Measurements from ENCODE around the gene CYP24A1. TPM values are rescaled to one million over a fixed set of nuclear protein-coding genes. Genes with fewer than 3 reads are reported as not detected.

The CYP24A1 gene
- total and polyA plus RNA-seq, 2 of the 13 experiments (the other 11 are each of a cell fraction or from before 2014, with no cell fraction given), result 9.4 to 32.7 TPM

DNA sequence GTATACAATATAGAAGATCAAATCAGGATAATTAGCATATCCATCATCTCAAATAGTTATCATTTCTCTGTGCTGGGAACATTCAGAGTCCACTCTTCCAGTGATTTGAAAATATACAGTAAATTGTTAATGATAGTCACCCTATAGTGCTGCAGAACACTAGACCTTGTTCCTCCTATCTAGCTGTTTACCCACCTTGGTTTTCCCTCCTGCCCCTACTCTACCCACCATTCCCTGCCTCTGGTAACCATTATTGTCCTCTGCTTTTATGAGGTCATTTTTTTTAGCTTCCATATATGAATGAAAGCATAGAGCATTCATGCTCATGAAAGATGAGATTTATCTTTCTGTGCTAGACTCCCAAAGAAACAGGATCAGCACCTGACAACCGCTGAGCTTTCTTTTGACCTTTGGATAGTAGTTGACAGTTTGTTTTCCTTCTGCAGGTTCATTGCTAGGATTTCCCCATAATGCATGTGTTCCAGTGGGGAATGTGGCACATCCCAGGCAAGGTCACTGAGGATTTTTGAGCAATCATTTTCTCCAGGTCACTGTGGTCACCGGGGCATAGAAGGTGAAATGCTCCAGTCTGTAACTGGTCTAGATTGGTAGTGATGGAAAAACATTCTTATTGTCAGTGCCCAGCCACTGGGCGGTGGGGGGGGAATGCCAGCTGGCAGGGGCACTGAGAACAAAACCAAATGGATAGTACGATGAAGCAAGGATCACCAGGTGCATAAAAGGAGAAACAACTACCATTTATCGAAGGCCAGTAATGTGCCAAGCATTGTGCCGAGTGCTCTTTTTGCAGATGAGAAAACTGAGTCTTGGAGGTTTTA is 69.8 kb downstream of the CYP24A1 start (continued):
- TF ChIP-seq NR0B2 (CRISPR knock-in tag; IDR thresholded peaks at IDR 0.05), result peak; percentile 70; the same call in 1 of the 2 replicates
- no peak for TF ChIP-seq MTF2 (CRISPR knock-in tag; IDR thresholded peaks at IDR 0.05; ENCODE audit: borderline replicate concordance)
- TF ChIP-seq PITX1 (CRISPR knock-in tag; IDR thresholded peaks at IDR 0.05), result peak; percentile 97
- TF ChIP-seq MTF1 (CRISPR knock-in tag; IDR thresholded peaks at IDR 0.05), result no peak
- no peak for TF ChIP-seq ELF4 (CRISPR knock-in tag; IDR thresholded peaks at IDR 0.05; ENCODE audit: borderline replicate concordance)
- TF ChIP-seq ATF7 (IDR thresholded peaks at IDR 0.05), result peak; percentile 58; the same call in 1 of the 2 replicates
- TF ChIP-seq ATF7 (CRISPR knock-in tag; IDR thresholded peaks at IDR 0.05), result peak; percentile 93
- TF ChIP-seq ZNF549 (CRISPR knock-in tag; IDR thresholded peaks at IDR 0.05), result no peak
- TF ChIP-seq ZNF383 (CRISPR knock-in tag; IDR thresholded peaks at IDR 0.05; ENCODE audit: borderline replicate concordance), result no peak
- TF ChIP-seq, protein P1, sequence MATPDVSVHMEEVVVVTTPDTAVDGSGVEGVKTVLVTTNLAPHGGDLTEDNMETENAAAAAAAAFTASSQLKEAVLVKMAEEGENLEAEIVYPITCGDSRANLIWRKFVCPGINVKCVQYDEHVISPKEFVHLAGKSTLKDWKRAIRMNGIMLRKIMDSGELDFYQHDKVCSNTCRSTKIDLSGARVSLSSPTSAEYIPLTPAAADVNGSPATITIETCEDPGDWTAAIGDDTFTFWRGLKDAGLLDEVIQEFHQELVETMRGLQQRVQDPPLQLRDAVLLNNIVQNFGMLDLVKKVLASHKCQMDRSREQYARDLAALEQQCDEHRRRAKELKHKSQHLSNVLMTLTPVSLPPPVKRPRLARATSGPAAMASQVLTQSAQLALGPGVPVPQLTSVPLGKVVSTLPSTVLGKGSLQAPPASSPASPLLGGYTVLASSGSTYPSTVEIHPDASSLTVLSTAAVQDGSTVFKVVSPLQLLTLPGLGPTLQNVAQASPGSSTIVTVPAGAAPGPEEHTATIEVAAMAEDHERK (CRISPR knock-in tag; IDR thresholded peaks at IDR 0.05; ENCODE audit: low read depth), result no peak
- TF ChIP-seq TBP (CRISPR knock-in tag; IDR thresholded peaks at IDR 0.05), result no peak
- peak; percentile 62; the same call in 1 of the 2 replicates for TF ChIP-seq GABPB1 (CRISPR knock-in tag; IDR thresholded peaks at IDR 0.05)
- TF ChIP-seq HNF4G (IDR thresholded peaks at IDR 0.05; ENCODE audit: borderline replicate concordance, low read depth, low read length), result peak; percentile 99
- TF ChIP-seq HNF4G (CRISPR knock-in tag; IDR thresholded peaks at IDR 0.05; ENCODE audit: borderline replicate concordance, low read depth), result peak; percentile 100
- peak; percentile 89 for TF ChIP-seq ETV5 (CRISPR knock-in tag; IDR thresholded peaks at IDR 0.05; ENCODE audit: borderline replicate concordance)
- peak; percentile 65; the same call in 1 of the 2 replicates for TF ChIP-seq KLF11 (CRISPR knock-in tag; IDR thresholded peaks at IDR 0.05)
- TF ChIP-seq TERF1 (CRISPR knock-in tag; IDR thresholded peaks at IDR 0.05), result no peak
- no peak for TF ChIP-seq NFKB2 (CRISPR knock-in tag; IDR thresholded peaks at IDR 0.05; ENCODE audit: borderline replicate concordance)
- no peak for TF ChIP-seq HNRNPUL1 (IDR thresholded peaks at IDR 0.05; ENCODE audit: low read depth, low read length)
- TF ChIP-seq ZNF616 (CRISPR knock-in tag; IDR thresholded peaks at IDR 0.05; ENCODE audit: low read depth), result no peak
- peak; percentile 81; the same call in 1 of the 2 replicates for TF ChIP-seq ZNF550 (CRISPR knock-in tag; IDR thresholded peaks at IDR 0.05; ENCODE audit: borderline replicate concordance)
- TF ChIP-seq, protein P2, sequence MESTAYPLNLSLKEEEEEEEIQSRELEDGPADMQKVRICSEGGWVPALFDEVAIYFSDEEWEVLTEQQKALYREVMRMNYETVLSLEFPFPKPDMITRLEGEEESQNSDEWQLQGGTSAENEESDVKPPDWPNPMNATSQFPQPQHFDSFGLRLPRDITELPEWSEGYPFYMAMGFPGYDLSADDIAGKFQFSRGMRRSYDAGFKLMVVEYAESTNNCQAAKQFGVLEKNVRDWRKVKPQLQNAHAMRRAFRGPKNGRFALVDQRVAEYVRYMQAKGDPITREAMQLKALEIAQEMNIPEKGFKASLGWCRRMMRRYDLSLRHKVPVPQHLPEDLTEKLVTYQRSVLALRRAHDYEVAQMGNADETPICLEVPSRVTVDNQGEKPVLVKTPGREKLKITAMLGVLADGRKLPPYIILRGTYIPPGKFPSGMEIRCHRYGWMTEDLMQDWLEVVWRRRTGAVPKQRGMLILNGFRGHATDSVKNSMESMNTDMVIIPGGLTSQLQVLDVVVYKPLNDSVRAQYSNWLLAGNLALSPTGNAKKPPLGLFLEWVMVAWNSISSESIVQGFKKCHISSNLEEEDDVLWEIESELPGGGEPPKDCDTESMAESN (CRISPR knock-in tag; conservative IDR thresholded peaks at IDR 0.05), result peak; percentile 91
- TF ChIP-seq ZNF18 (CRISPR knock-in tag; IDR thresholded peaks at IDR 0.05; ENCODE audit: insufficient replicate concordance), result peak; percentile 47
